HG03159 (cell line): ENCODE data around the gene EXOC7.
"Not testable (repeated sequence)": the region's sequence is repeated elsewhere in the genome, so short reads cannot be mapped to it uniquely, and the experiment has no call there.

Experiments
- ATAC-seq: cut with Tn5 transposase; IDR thresholded peaks from one replicate; pipeline ENCODE4 v1.9.1; 2021; ENCODE audit warnings: mild to moderate bottlenecking, moderate library complexity; ENCODE audit not compliant: unreplicated experiment

EXOC7 gene

GRCh38 chr17:76089680-76090516 lies 13.7 kb downstream of the EXOC7 start:
- ATAC-seq: no peak

DNA sequence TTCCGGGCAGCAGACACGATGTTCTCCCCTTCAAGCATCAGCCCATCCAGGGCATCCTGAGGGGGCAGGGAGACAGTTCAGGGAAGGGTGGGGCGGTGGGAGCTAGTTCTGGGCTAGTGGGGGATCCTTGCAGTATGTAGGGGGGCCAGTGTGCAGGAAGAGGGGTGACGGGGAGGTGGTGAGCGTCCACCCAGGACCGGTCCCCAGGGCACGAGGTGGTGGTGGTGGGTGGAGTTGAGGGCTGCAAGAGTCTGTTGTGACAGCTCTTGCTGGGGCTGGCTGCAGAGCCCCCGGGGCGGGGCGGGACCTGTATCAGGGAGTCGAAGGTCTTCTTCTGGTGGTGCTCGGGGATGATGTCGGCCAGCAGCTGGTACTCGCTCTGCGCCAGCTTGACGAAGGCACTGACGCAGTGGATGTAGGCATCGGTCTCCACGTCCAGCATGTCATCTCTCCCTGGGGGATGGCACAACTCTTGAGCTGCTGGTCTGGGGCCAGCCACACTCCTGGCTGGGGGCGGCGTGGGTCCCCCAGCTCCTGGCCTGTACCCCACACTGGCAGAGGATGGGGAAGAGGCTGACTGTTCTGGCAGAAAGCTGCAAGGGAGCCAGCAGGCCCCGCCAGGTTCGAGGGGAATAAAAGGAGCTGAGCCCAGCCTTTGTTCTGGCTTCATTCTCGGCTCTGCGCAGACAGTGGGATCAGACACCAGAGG lies 14.6 kb downstream of the EXOC7 start:
- ATAC-seq: no peak

DNA sequence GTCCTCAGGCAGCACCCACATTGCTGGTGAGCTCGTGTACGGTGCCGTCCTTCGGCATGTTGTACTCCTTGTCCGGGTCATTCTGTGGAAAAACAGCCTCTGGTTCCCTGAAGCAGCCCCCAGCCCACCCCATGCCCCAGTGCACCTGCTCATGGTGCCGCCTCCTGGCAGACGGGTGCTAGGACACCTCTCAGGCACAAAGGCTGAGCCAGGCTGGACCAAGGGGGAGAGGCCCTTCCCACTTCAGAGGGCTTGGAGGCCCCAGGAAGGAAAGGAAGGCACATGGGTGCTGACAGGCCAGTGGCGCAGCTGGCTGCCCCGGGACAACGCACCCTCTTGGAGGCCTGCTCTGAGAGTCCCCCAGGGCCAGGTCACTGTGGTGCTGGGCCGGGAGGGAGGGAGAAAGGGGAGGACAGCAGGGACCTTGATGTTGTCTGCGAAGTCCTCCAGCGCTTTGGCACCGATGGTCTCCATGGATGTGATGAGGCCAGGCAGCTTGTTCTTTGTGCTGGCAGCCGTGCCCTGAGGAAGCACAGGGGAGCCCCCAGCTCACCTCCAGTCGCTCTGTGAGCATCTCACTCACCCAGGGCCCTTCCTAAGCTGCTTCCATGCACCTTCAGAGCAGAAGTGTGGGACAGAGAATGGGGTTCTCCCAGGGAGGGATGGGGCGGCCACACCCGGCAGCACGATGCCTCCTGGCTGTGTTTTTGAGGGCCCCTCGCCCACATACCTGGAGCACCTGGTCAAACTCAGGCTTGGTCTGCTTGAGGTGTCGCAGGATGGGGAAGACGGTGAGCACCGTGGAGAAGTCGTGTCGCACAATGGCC lies 15.3 kb downstream of the EXOC7 start:
- ATAC-seq: no peak

DNA sequence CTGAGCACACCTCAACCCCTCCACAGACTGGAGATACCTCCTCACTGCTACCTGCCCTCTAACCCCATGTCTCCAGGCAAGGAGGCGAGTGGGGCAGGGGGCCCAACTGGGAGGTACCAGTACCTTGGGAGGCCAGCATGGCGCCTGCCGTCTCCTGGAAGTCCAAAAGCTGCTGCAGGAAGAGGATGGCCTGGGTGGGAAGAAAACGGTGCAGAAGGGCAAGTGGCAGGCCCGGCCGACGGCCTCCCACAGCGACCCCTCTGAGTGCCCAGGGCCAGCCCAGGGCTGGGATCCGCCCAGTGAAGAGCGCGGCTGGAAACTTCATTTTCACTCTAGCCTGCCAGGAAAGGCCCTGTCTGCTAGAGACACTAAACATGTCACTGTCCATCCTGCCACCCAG lies 16.1 kb downstream of the EXOC7 start:
- ATAC-seq: no peak

DNA sequence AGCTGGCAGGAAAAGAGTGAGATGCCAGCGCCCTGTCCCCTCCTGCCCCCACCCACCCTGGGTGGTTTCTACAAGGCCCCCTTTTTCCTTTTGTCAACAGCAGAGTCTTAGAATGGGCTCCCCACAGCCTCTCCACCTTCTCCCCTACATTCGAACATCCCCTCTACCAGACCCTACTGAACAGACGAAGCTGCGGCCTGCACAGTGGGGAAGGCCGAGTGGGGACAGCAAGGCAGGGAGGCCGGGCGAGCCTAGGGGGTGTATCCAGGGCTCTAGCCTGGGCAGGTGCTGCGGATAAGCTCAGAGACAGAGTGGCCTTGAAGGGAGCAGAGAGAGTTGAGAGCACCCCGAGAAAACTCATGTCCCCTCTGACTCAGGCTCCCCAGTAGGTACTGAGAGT lies 17.2 kb downstream of the EXOC7 start:
- ATAC-seq: no peak

- no peak for ATAC-seq
These were observed 17.7 kb downstream of the EXOC7 start for GRCh38 chr17:76085731-76086366.

DNA sequence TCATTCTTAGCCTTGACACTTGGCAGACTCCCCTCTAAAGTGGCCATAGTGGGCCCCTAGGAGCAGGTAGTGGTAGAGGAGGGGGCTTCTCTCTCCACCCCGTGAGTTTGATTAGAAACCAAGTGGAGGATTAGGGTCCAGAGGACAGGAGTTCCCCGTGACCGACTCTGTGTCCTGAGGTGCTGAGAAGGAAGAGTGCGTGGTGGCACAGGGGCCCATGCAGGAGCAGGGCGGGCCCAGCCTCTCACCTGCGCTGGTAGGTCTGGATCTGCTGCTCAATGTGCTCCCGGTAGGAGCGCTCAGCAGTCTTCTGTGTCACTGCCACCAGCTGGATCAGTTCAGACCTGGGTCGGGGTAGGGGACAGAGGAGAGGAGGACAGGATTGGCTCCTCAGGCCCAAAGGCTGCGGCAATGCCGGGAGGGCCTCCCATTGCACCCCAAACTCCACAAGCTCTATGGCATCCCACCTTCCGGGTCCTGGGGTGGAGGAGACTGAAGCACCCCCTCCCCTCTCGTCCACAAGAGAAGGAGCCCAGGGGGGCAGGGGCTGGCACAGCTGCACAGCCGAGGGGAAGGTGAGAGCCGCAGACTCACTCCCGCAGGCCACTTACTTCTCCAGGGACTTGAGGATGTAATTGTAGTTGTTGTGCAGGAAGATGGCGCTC lies 18.4 kb downstream of the EXOC7 start:
- ATAC-seq: no peak

- no peak for ATAC-seq
These were observed 19.9 kb downstream of the EXOC7 start for GRCh38 chr17:76083536-76084182.

DNA sequence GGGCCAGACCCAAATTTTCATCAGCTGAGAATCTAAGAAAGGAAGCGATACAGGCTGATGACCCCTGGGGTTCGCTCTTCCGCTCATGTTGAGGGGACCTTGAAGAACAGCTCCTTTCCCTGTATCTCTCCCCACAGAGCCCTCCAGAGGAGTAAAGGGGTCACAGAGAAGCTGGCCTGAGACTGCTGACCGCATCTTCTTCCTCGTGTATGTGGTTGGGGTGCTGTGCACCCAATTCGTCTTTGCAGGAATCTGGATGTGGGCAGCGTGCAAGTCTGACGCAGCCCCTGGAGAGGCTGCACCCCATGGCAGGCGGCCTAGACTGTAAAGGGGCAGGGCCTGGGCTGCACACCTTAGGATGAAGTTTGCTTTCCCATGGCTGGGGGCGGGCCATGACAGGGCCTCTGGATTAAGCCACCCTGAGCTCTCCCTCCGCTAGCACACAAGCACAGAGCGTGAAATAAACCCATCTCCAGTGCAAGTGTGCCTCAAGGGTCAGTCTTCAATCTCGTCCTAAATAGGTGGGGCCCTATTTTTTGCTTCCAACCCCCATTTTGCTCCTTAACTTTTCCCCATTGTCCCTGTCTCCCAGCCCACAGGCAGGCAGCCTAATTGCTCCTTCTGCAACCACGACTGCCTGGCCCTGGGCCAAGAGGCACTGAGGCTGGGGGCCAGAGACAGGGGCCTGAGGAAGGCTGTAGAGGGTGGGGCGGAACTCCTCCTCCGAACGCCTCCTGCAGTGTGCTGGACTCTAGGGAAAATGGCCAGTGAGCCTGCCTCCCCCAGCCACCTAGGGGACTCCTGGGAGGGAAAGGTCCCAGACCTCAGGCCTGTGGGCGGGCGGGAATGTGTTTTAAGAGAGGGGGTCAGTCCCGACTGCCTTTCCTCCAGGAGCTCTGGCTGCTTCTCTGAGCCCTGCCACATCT lies 21.0 kb downstream of the EXOC7 start:
- ATAC-seq: no peak

DNA sequence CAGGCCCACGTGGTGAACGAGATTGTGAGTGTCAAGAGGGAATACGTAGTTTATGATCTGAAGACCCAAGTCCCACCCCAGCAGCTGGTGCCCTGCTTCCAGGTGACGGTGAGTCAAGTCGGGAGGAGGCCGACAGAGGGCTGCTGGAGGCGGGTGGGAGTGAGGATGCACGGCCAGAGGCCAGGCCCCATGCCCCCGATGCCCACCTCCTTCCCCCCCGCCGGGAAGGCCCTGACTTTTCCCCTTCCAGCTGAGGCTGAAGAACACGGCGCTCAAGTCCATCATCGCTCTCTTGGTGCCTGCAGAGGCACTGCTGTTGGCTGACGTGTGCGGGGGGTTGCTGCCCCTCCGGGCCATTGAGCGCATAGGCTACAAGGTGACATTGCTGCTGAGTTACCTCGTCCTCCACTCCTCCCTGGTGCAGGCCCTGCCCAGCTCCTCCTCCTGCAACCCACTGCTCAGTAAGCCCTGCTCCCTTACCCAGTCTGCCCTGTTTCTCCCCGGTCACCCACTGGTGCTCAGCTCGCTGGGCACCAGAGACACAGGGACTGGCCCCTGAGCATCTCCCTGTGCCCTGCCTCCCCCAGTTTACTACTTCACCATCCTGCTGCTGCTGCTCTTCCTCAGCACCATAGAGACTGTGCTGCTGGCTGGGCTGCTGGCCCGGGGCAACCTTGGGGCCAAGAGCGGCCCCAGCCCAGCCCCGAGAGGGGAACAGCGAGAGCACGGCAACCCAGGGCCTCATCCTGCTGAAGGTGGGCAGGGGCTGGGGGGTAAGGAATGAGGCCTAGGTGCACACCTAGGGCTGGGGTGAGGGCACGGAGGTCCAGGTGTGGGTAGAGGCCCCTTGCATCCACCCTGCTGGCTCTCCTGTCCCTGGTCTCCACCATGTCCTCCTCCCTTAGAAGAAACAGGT lies 22.0 kb downstream of the EXOC7 start:
- no peak for ATAC-seq

GRCh38 chr17:76080768-76081287 lies 22.8 kb downstream of the EXOC7 start:
- ATAC-seq: no peak

DNA sequence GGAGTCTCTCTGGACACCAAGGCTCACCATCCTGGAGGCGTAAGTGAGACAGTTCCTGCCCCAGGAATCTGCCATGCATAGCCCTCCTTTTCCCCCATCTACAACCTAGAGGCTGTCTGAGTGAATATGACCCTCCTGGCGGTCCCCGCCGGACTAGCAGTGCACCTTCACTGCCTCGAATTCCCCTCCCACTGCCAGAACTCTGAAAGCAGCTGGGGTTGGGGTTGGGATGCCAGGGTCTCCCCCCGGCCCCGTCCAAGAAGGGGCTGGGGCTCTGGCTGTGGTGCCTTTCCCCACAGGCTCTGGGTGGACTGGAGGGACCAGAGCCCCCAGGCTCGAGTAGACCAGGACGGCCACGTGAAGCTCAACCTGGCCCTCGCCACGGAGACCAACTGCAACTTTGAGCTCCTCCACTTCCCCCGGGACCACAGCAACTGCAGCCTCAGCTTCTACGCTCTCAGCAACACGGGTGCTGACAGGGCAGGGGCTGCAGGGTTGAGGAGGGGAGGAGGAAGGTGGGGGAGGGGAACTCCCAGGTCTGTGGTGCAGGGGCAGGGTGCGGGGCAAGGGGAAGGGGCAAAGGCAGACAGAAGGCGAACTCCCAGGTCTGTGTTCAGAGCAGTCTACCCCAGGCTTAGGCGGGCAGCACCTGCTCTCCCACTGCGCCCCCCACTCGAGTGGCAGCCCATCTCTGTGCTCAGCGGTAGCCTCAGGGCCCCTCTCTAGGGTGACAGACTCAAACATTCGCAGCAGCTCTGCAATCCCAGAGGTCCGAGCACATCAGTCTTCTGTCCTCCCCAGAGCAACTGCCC lies 23.4 kb downstream of the EXOC7 start:
- ATAC-seq: no peak

GRCh38 chr17:76079535-76079955 lies 24.0 kb downstream of the EXOC7 start:
- ATAC-seq: no peak

GRCh38 chr17:76078860-76079534 lies 24.6 kb downstream of the EXOC7 start, which contains the start of gene ZACN:
ZACN (plus strand) TSS chr17:76079182; CDS start chr17:76079265, 83 bp downstream.
- ATAC-seq: no peak

DNA sequence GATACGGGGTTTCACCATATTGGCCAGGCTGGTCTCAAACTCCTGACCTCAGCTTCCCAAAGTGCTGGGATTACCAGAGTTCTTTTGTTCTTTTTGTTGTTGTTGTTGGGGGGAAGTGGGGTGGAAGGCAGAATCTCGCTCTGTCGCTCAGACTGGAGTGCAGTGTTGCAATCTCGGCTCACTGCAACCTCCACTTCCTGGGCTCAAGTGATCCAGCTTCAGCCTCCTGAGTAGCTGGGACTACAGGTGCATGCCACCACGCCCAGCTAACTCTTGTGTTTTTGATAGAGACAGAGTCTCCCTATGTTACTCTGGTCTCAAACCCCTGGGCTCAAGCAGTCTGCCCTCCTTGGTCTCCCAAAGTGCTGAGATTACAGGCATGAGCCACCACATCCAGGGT lies 25.2 kb downstream of the EXOC7 start:
- ATAC-seq: not testable (repeated sequence)

DNA sequence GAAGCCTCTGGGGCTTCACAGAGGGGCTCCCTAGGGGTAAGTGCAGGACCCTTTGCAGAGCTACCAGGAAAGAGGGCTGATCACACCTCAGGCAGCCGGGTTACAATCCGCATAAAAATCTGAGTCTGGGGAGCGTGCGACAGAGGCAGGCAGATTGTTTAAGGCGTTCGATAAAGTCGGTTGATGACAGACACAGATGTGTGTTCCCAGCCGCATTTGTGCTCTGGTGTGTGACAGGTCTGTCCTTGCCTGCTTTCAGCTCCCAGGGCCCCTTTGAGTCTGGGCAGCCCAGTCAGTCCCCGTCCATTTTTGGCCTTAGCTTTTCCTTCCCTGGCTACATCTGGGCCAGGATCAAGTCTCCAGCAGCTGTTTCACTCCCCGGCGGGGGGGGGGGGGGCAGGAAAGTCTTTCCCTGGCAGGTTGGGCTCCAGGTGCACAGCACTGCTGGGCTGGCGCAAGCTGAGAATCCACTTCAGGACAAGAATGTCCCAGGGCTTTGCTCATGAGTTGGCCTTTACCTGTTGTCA lies 25.9 kb downstream of the EXOC7 start:
- ATAC-seq: no peak
